HEK293 (cell line): ENCODE measurements around the gene PARVA.

Experiments
- CTCF ChIA-PET: fragments of 350-600 bp; formaldehyde crosslinking; extraction: SDS; loops from one replicate; lab custom pipeline; 2021; ENCODE audit warnings: antibody characterized with exemption; lab: Yijun Ruan, JAX
- POLR2A ChIA-PET: fragments of 300-600 bp; formaldehyde crosslinking; extraction: SDS; loops from one replicate; lab custom pipeline; 2020; ENCODE audit warnings: antibody characterized with exemption, inconsistent platforms; lab: Yijun Ruan, JAX
- H3K27ac ChIP-seq: fragments of 200-500 bp; sonication (Bioruptor generic); 2 replicates; pipeline ENCODE4 v1.5.1; 2014; ENCODE audit warnings: low read depth, low read length, control low read depth, inconsistent platforms; ENCODE audit errors: extremely low read depth
- H3K36me3 ChIP-seq, 2 experiments: fragments of 200-500 bp in 1 of 2; sonication (Bioruptor generic) in 1 of 2; 1 replicate in 1 of 2; 2 replicates in 1 of 2; pipeline ENCODE4 v1.5.1; 2014 to 2017; ENCODE audit warnings: inconsistent platforms in 2 of 2, low read length in 2 of 2; ENCODE audit not compliant: control insufficient read depth in 2 of 2, insufficient read depth in 1 of 2
- H3K4me1 ChIP-seq: fragments of 200-500 bp; sonication (Bioruptor generic); 2 replicates; pipeline ENCODE4 v1.5.1; 2014; ENCODE audit warnings: mild to moderate bottlenecking, low read length, inconsistent platforms; ENCODE audit not compliant: control insufficient read depth, insufficient read depth
- H3K4me3 ChIP-seq: 2 replicates; pipeline ENCODE4 v1.5.1; 2011; ENCODE audit warnings: low read depth, mild to moderate bottlenecking, control low read depth, low read length, moderate library complexity
- H3K9me3 ChIP-seq: fragments of 200-500 bp; sonication (Bioruptor generic); 2 replicates; pipeline ENCODE4 v1.5.1; 2014; ENCODE audit warnings: low read depth, low read length, inconsistent platforms; ENCODE audit not compliant: control insufficient read depth, insufficient read depth
- KLF17 ChIP-seq: fragments of 450-650 bp; formaldehyde crosslinking; IDR thresholded peaks from 2 replicates; pipeline ENCODE4 v1.5.1; 2016; ENCODE audit warnings: missing biosample characterization, missing genetic modification characterization
- KLF9 ChIP-seq: fragments of 450-650 bp; formaldehyde crosslinking; IDR thresholded peaks from 2 replicates; pipeline ENCODE4 v1.5.1; 2016; ENCODE audit warnings: missing biosample characterization, missing genetic modification characterization, low read depth
- RBAK ChIP-seq: fragments of 450-650 bp; formaldehyde crosslinking; IDR thresholded peaks from 2 replicates; pipeline ENCODE4 v1.5.1; 2016; ENCODE audit warnings: missing biosample characterization, missing genetic modification characterization
- REPIN1 ChIP-seq: fragments of 450-650 bp; formaldehyde crosslinking; IDR thresholded peaks from 2 replicates; pipeline ENCODE4 v1.5.1; 2017; ENCODE audit warnings: missing biosample characterization, missing genetic modification characterization, low read depth
- ZBTB1 ChIP-seq: fragments of 450-650 bp; formaldehyde crosslinking; IDR thresholded peaks from 2 replicates; pipeline ENCODE4 v1.5.1; 2016; ENCODE audit warnings: missing biosample characterization, missing genetic modification characterization
- ZBTB20 ChIP-seq: fragments of 450-650 bp; formaldehyde crosslinking; IDR thresholded peaks from 2 replicates; pipeline ENCODE4 v1.5.1; 2016; ENCODE audit warnings: missing biosample characterization, missing genetic modification characterization
- ZNF2 ChIP-seq: fragments of 450-650 bp; formaldehyde crosslinking; IDR thresholded peaks from 2 replicates; pipeline ENCODE4 v1.5.1; 2016; ENCODE audit warnings: missing biosample characterization, missing genetic modification characterization
- ZNF362 ChIP-seq: fragments of 450-650 bp; formaldehyde crosslinking; IDR thresholded peaks from 2 replicates; pipeline ENCODE4 v1.5.1; 2016; ENCODE audit warnings: missing biosample characterization, missing genetic modification characterization
- ZNF510 ChIP-seq: fragments of 450-650 bp; formaldehyde crosslinking; IDR thresholded peaks from 2 replicates; pipeline ENCODE4 v1.5.1; 2018; ENCODE audit warnings: mild to moderate bottlenecking, missing genetic modification characterization, missing biosample characterization; ENCODE audit not compliant: insufficient replicate concordance
- ZNF664 ChIP-seq: fragments of 450-650 bp; formaldehyde crosslinking; IDR thresholded peaks from 2 replicates; pipeline ENCODE4 v1.5.1; 2016; ENCODE audit warnings: missing biosample characterization, missing genetic modification characterization
- TF ChIP-seq, protein P1 (sequence below): fragments of 450-650 bp; formaldehyde crosslinking; optimal IDR thresholded peaks from 2 replicates; pipeline ENCODE3; 2016; ENCODE audit warnings: missing biosample characterization, mild to moderate bottlenecking, missing genetic modification characterization
- TF ChIP-seq, protein P2 (sequence below): fragments of 450-650 bp; formaldehyde crosslinking; IDR thresholded peaks from 2 replicates; pipeline ENCODE4 v1.5.1; 2017; ENCODE audit warnings: missing biosample characterization, missing genetic modification characterization
- TF ChIP-seq, protein P3 (sequence below): fragments of 450-650 bp; formaldehyde crosslinking; conservative IDR thresholded peaks from 2 replicates; pipeline ENCODE4 v1.5.1; 2016; ENCODE audit warnings: low read depth, missing biosample characterization, missing genetic modification characterization

Gene PARVA

GRCh38 chr11:12474871-12475270 is 97.5 kb downstream of the PARVA start:
- ChIA-PET POLR2A (no interaction called here), CTCF (interaction anchor here (0.7 kb wide), 1 partner anchor 608 kb away, joined by 3 read pairs; no protein-coding TSS in a partner anchor)
- H3K27ac ChIP-seq = no peak overlapping the region
- no peak overlapping the region for H3K4me3 ChIP-seq
- H3K9me3 ChIP-seq = no peaks in the 10 kb centered on the region
- no peaks in the 10 kb centered on the region for H3K4me1 ChIP-seq
- no peak for TF ChIP-seq KLF9 (tag by site-specific recombination)
- TF ChIP-seq, protein P1, sequence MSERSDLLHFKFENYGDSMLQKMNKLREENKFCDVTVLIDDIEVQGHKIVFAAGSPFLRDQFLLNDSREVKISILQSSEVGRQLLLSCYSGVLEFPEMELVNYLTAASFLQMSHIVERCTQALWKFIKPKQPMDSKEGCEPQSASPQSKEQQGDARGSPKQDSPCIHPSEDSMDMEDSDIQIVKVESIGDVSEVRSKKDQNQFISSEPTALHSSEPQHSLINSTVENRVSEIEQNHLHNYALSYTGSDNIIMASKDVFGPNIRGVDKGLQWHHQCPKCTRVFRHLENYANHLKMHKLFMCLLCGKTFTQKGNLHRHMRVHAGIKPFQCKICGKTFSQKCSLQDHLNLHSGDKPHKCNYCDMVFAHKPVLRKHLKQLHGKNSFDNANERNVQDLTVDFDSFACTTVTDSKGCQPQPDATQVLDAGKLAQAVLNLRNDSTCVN (tag by site-specific recombination) = no peak
- TF ChIP-seq ZBTB1 (tag by site-specific recombination) = no peak
- TF ChIP-seq, protein P2, sequence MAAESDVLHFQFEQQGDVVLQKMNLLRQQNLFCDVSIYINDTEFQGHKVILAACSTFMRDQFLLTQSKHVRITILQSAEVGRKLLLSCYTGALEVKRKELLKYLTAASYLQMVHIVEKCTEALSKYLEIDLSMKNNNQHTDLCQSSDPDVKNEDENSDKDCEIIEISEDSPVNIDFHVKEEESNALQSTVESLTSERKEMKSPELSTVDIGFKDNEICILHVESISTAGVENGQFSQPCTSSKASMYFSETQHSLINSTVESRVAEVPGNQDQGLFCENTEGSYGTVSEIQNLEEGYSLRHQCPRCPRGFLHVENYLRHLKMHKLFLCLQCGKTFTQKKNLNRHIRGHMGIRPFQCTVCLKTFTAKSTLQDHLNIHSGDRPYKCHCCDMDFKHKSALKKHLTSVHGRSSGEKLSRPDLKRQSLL (tag by site-specific recombination) = no peak
- no peak for TF ChIP-seq ZNF510 (tag by site-specific recombination)
- no peak for TF ChIP-seq ZNF2 (tag by site-specific recombination)
- TF ChIP-seq ZNF362 = no peak
- TF ChIP-seq REPIN1 (tag by site-specific recombination) = no peak
- peaks cover 0 to 37% of the 10 kb centered on the region in 2 experiments; a peak in 1 of 3 replicates for H3K36me3 ChIP-seq

DNA sequence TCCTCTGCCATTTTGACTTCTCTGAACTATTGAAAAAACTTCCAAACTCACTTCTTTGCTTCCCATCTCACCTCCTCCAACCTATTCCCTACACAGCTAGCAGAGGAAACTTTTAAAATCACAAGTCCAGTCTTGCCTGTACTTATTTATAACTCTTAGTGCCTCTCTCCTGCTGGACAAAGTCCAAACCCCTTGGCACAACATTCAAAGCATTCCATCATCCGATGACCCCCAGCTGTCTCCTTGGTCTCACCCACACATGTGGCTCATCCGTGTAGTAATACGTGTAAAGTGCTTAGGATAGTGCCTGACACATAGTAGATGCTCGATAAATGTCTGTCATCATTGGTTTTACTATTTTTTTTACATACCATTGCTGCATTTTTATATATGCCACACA is 101.4 kb downstream of the PARVA start:
- H3K4me1 ChIP-seq = no peaks in the 10 kb centered on the region
- POLR2A ChIA-PET = no interaction called here
- peaks cover 0 to 41% of the 10 kb centered on the region in 2 experiments; a peak in 1 of 3 replicates for H3K36me3 ChIP-seq
- H3K4me3 ChIP-seq = no peak overlapping the region
- no peaks in the 10 kb centered on the region for H3K9me3 ChIP-seq
- CTCF ChIA-PET = no interaction called here
- no peak overlapping the region for H3K27ac ChIP-seq
- 0 out of 2 replicates have a peak, but pooled peaks have one; percentile 39 for TF ChIP-seq ZNF664 (tag by site-specific recombination)
- TF ChIP-seq ZBTB20 (tag by site-specific recombination) = no peak
- TF ChIP-seq RBAK = no peak
- TF ChIP-seq, protein P3, sequence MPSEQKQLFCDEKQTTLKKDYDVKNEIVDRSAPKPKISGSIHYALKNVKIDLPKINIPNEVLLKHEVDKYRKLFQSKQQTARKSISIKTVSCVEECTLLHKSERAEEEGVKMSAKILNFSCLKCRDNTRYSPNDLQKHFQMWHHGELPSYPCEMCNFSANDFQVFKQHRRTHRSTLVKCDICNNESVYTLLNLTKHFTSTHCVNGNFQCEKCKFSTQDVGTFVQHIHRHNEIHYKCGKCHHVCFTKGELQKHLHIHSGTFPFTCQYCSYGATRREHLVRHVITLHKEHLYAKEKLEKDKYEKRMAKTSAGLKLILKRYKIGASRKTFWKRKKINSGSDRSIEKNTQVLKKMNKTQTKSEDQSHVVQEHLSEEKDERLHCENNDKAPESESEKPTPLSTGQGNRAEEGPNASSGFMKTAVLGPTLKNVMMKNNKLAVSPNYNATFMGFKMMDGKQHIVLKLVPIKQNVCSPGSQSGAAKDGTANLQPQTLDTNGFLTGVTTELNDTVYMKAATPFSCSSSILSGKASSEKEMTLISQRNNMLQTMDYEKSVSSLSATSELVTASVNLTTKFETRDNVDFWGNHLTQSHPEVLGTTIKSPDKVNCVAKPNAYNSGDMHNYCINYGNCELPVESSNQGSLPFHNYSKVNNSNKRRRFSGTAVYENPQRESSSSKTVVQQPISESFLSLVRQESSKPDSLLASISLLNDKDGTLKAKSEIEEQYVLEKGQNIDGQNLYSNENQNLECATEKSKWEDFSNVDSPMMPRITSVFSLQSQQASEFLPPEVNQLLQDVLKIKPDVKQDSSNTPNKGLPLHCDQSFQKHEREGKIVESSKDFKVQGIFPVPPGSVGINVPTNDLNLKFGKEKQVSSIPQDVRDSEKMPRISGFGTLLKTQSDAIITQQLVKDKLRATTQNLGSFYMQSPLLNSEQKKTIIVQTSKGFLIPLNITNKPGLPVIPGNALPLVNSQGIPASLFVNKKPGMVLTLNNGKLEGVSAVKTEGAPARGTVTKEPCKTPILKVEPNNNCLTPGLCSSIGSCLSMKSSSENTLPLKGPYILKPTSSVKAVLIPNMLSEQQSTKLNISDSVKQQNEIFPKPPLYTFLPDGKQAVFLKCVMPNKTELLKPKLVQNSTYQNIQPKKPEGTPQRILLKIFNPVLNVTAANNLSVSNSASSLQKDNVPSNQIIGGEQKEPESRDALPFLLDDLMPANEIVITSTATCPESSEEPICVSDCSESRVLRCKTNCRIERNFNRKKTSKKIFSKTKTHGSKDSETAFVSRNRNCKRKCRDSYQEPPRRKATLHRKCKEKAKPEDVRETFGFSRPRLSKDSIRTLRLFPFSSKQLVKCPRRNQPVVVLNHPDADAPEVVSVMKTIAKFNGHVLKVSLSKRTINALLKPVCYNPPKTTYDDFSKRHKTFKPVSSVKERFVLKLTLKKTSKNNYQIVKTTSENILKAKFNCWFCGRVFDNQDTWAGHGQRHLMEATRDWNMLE (tag by site-specific recombination) = no peak
- no peak for TF ChIP-seq KLF17 (tag by site-specific recombination)
